Lung (tissue), 12 donors: ENCODE measurements around the gene NGDN. TPM values are rescaled to one million over a fixed set of nuclear protein-coding genes. Genes with fewer than 3 reads are reported as not detected.

ENCODE experiments used
- ATAC-seq: fragments of 200-7000 bp; cut with Tn5 transposase; one replicate; pipeline ENCODE4 v1.9.1; 2020; ENCODE audit warnings: moderate number of reproducible peaks; ENCODE audit not compliant: insufficient read depth, low FRiP score
- DNase-seq, 3 donors: peaks; one replicate each; pipeline ENCODE4 v3.0.0-alpha.2; 2013 to 2017
- H3K27ac ChIP-seq, 2 donors: one replicate each; pipeline ENCODE4 v1.5.1; 2013; ENCODE audit warnings: mild to moderate bottlenecking in 2 of 2, moderate library complexity in 2 of 2, control low read depth in 1 of 2, inconsistent platforms in 1 of 2, low read depth in 1 of 2, low read length in 1 of 2
- H3K27me3 ChIP-seq, 3 donors: one replicate each; pipeline ENCODE4 v1.5.1; 2013; ENCODE audit warnings: low read length in 2 of 3; ENCODE audit not compliant: control insufficient read depth in 3 of 3, insufficient read depth in 3 of 3
- H3K36me3 ChIP-seq, 4 donors: one replicate each; pipeline ENCODE4 v1.5.1; 2013; ENCODE audit warnings: low read length in 4 of 4, mild to moderate bottlenecking in 1 of 4, moderate library complexity in 1 of 4; ENCODE audit not compliant: control insufficient read depth in 4 of 4, insufficient read depth in 4 of 4
- H3K4me1 ChIP-seq, 5 donors: one replicate each; pipeline ENCODE4 v1.5.1; 2013; ENCODE audit warnings: low read length in 5 of 5, mild to moderate bottlenecking in 2 of 5, moderate library complexity in 1 of 5; ENCODE audit not compliant: control insufficient read depth in 5 of 5, insufficient read depth in 5 of 5
- H3K4me3 ChIP-seq: one replicate; pipeline ENCODE4 v1.5.1; 2013; ENCODE audit warnings: mild to moderate bottlenecking, control low read depth, moderate library complexity
- H3K9ac ChIP-seq, 2 donors: one replicate each; pipeline ENCODE4 v1.5.1; 2013; ENCODE audit warnings: low read length in 2 of 2, control low read depth in 1 of 2; ENCODE audit not compliant: insufficient read depth in 1 of 2
- H3K9me3 ChIP-seq, 4 donors: one replicate each; pipeline ENCODE4 v1.5.1; 2013; ENCODE audit warnings: low read length in 3 of 4, mild to moderate bottlenecking in 1 of 4, moderate library complexity in 1 of 4; ENCODE audit not compliant: control insufficient read depth in 4 of 4, insufficient read depth in 3 of 4
- WGBS, 2 donors: extraction: QIAGEN DNeasy Blood & Tissue Kit; methylation state at CpG; one replicate each; pipeline ENCODE4 v1.1.7; 2013; 5-methylcytosine and 5-hydroxymethylcytosine counted together
- polyA plus RNA-seq, 2 donors: library from polyadenylated mRNA; stranded (reverse); fragments of 200-250 nt; gene quantifications; one replicate each; pipeline ENCODE4 v1.2.1, GENCODE V29; 2013
- total RNA-seq, 2 donors: library from RNA; depleted of rRNA in 1 of 2; stranded (reverse); fragments of >200 nt in 1 of 2; gene quantifications; one replicate each; pipeline ENCODE4 v1.2.1, GENCODE V29; 2014 to 2021
- TF ChIP-seq, protein P1 (sequence below): IDR thresholded peaks from 2 replicates; pipeline ENCODE4 v1.5.1; 2012; ENCODE audit warnings: mild to moderate bottlenecking; ENCODE audit errors: control extremely low read depth, extremely low read depth
- donor health status: control.
- donor health status: control.
- donor health status: Bipolar disorder and iron deficiency.
- donor health status: healthy.
- donor health status: DM: yes; HTN: yes; CAD: no.

The NGDN gene
- total and polyA plus RNA-seq, 4 donors, result 31.6 to 52.4 (median 44.7) TPM

DNA sequence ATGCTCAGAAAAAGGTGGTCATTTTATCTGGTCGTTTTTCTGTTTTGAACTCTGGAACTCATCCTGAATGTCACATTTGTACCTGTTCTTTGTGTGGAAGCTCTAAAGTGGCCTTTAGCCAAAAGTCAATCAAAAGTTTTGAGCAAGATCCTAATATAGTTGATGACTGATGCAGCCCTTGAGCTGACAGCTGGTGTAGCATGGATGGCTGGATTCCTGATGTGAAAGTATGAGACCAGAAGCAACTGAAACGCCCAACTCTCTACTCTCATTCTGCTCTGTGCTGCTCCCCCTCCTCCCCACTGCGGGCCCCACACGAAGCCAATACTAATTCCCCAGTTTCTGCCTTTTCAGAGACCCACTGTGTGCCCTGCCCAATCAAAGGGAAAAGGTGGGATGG lies 23.7 kb upstream of the NGDN start:
- 76 to 85% methylated on average over 4 of the region's 4 CpGs for WGBS, 2 donors
- TF ChIP-seq, protein P1, sequence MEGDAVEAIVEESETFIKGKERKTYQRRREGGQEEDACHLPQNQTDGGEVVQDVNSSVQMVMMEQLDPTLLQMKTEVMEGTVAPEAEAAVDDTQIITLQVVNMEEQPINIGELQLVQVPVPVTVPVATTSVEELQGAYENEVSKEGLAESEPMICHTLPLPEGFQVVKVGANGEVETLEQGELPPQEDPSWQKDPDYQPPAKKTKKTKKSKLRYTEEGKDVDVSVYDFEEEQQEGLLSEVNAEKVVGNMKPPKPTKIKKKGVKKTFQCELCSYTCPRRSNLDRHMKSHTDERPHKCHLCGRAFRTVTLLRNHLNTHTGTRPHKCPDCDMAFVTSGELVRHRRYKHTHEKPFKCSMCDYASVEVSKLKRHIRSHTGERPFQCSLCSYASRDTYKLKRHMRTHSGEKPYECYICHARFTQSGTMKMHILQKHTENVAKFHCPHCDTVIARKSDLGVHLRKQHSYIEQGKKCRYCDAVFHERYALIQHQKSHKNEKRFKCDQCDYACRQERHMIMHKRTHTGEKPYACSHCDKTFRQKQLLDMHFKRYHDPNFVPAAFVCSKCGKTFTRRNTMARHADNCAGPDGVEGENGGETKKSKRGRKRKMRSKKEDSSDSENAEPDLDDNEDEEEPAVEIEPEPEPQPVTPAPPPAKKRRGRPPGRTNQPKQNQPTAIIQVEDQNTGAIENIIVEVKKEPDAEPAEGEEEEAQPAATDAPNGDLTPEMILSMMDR, result no peak
- H3K36me3 ChIP-seq, result no peaks in the 10 kb centered on the region
- peaks cover 0 to 2% (median 0%) of the 10 kb centered on the region in 3 donors for H3K27me3 ChIP-seq
- no peak for ATAC-seq
- H3K9ac ChIP-seq, result no peak overlapping the region
- H3K27ac ChIP-seq, result peak overlapping the region in 1 of 2 donors; percentile 93
- DNase-seq, result no peak
- no peak overlapping the region for H3K4me3 ChIP-seq
- H3K9me3 ChIP-seq, result no peaks in the 10 kb centered on the region
- peaks cover 0 to 7% (median 0%) of the 10 kb centered on the region in 5 donors for H3K4me1 ChIP-seq

DNA sequence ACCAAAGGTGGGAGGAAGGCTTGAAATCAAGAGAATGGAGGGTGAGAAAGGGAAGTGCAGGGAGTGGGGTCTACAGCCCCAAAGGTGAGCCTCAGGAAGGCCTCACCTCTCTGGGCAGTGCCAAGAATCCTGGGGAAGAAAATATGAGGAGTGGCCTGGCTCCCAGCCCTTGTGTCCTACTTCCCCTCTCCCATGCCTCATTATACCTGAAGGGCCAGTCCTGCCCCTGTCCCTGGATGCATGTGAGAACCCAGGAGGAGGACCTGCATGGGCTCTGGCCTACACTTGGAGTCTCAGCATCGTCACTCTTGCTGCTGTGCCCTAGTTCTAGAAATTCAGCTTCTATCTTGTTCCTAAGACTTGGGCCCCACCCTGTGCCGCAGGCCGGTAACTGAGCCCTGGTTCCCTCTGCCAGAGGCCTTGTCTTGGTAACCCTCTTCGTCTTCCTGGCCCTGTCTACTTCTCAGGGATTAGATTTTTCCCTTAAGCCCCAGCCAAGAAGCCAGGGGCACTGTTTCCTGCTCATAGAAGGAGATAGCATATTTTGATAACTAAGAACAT lies 23.1 kb upstream of the NGDN start:
- DNase-seq (no peak), ATAC-seq (no peak)
- Histone ChIP-seq H3K4me3 (no peak overlapping the region), H3K27me3 (peaks cover 0 to 2% (median 0%) of the 10 kb centered on the region in 3 donors), H3K9me3 (no peaks in the 10 kb centered on the region), H3K9ac (no peak overlapping the region), H3K4me1 (peaks cover 0 to 7% (median 0%) of the 10 kb centered on the region in 5 donors), H3K36me3 (no peaks in the 10 kb centered on the region), H3K27ac (peak overlapping the region in 1 of 2 donors; percentile 65)
- 65 to 84% methylated on average over 4 of the region's 4 CpGs for WGBS, 2 donors
- TF ChIP-seq, protein P1, result no peak

DNA sequence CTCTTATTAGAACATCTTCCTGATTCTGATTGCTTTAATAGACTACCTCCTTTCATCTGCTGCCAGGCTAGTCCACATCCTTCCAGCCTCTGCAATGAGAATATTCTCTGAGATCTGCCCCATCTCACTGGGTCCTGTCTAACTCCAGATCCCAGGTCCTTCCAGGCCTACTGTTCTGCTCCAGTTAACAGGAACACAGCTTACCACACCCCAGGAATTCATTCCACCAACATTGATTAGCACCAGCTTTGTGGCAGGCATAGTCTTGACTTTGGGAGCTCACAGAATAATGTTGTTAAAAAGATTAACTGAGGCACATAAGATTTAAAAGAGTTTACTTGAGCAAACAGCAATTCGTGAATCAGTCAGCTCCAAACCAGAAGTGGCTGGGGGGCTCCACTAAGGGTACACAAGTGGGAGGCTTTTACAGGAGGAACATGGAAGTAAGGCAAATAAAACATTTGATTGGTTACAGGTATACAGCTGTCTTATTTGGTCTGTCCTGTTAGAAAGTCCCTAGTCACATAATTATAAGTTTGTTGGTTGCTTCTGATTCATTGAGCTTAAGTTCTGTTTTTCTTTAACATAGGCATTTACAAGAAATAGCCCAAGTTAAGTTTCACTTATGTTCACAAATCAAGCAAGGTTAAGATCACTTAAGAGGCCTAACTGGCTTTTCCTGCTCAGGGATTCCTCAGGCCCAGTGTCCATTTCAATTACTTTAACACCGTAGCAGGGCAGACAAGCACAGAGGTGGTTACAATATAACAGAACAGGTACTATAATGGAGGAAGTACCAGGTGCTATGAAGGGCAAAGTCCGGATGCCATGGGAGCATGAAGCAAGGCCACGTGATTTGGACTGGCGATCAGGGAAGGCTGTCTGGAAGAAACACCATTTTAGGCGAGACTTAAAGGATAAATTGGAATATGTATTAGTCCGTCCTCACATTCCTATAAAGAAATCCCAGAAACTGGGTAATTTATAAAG lies 21.8 kb upstream of the NGDN start:
- Histone ChIP-seq H3K27ac (no peak overlapping the region), H3K36me3 (no peaks in the 10 kb centered on the region), H3K4me3 (no peak overlapping the region), H3K9me3 (no peaks in the 10 kb centered on the region), H3K4me1 (peaks cover 0 to 7% (median 0%) of the 10 kb centered on the region in 5 donors), H3K9ac (no peak overlapping the region), H3K27me3 (peaks cover 0 to 2% (median 0%) of the 10 kb centered on the region in 3 donors)
- peak in 2 of 3 donors; percentile 37 to 56 for DNase-seq
- TF ChIP-seq, protein P1, result no peak
- WGBS, 2 donors, result 76 to 85% methylated on average over 7 of the region's 7 CpGs
- no peak for ATAC-seq
